ENCODE measurements around the gene KRTAP5-8.

DNA sequence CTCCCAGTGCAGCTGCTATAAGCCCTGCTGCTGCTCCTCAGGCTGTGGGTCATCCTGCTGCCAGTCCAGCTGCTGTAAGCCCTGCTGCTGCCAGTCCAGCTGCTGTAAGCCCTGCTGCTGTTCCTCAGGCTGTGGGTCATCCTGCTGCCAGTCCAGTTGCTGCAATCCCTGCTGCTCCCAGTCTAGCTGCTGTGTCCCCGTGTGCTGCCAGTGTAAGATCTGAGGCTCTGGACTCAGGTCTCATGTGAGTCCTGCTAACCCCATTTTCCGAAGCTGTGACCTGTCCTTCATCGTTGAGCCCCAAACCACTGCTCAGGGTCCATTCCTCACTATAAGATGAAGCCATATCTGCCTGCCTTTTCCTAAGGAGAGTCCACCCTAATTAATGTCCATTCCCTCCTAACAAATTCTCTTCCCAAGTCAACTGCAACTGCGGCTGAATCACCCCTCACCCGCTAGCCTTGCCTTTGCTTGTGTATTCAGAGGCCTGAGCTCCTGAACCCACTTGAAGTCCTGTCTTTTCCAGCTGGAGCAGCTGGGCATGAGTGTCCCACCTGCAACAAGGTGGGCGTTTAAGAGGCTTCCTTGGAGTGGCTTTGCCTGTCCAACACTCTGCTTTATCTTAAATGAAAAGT is 10.1 kb upstream of the KRTAP5-8 start:
- TF ChIP-seq, protein P1, sequence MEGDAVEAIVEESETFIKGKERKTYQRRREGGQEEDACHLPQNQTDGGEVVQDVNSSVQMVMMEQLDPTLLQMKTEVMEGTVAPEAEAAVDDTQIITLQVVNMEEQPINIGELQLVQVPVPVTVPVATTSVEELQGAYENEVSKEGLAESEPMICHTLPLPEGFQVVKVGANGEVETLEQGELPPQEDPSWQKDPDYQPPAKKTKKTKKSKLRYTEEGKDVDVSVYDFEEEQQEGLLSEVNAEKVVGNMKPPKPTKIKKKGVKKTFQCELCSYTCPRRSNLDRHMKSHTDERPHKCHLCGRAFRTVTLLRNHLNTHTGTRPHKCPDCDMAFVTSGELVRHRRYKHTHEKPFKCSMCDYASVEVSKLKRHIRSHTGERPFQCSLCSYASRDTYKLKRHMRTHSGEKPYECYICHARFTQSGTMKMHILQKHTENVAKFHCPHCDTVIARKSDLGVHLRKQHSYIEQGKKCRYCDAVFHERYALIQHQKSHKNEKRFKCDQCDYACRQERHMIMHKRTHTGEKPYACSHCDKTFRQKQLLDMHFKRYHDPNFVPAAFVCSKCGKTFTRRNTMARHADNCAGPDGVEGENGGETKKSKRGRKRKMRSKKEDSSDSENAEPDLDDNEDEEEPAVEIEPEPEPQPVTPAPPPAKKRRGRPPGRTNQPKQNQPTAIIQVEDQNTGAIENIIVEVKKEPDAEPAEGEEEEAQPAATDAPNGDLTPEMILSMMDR (conservative IDR thresholded peaks at IDR 0.05; ENCODE audit: low read depth, low read length), result no peak
- no peak for TF ChIP-seq RFX5 (IDR thresholded peaks at IDR 0.05; ENCODE audit: low read depth, low read length)
- TF ChIP-seq CEBPB (IDR thresholded peaks at IDR 0.05; ENCODE audit: low read depth, low read length), result no peak
- no peak for TF ChIP-seq SMC3 (IDR thresholded peaks at IDR 0.05; ENCODE audit: low read depth, low read length)
- no peak for TF ChIP-seq RAD21 (IDR thresholded peaks at IDR 0.05; ENCODE audit: low read length)
- TF ChIP-seq MXI1 (IDR thresholded peaks at IDR 0.05; ENCODE audit: borderline replicate concordance, low read depth, low read length), result no peak
- TF ChIP-seq ELK1 (IDR thresholded peaks at IDR 0.05; ENCODE audit: borderline replicate concordance, low read depth, low read length), result no peak
- TF ChIP-seq POLR2A (IDR thresholded peaks at IDR 0.05; ENCODE audit: low read depth, low read length), result no peak
- no peak for TF ChIP-seq CHD1 (IDR thresholded peaks at IDR 0.05; ENCODE audit: low read depth, low read length)
- TF ChIP-seq BHLHE40 (IDR thresholded peaks at IDR 0.05; ENCODE audit: low read depth, low read length), result no peak
- TF ChIP-seq USF2 (IDR thresholded peaks at IDR 0.05; ENCODE audit: low read depth, low read length), result no peak
